ENCODE results near the gene TIAM2.

TIAM2 gene

DNA sequence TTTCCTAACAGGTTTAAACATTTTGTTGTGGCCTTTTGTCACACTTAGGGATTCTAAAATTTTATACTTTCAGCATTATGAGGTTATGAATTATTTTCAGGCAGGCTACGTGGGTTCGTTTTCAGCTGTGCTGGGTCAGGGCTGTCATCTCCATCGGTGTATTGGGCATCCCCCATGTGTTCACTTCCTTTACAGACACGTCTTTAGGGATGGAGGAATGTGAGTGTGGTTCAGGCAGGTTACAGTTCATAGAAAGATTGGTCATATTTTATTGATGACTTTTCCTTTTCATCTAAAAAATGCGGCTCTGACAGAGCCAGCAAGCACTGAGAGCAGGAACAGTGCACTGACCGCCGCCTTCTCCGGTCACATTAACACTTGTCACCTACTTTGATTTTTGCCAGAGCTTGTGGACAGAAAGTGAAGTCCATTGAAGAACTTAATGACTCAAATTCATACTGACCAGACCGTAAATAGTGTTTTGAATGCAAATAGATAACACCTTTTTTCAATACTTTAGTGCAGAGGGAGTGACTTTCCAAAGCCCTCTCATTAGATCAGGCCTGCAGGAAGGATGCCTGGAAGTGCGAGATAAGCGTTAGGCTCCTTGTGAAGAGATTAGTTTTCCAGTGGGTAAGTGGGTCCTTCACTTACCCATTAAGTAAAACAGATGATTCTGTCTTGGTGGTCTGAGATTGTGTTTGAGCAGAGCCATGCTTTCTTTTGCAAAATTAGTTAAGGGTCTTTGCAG, 113.1 kb downstream of the TIAM2 start:
- TF ChIP-seq POLR2AphosphoS5 (IDR thresholded peaks at IDR 0.05; ENCODE audit: low read depth) (no peak), GABPA (IDR thresholded peaks at IDR 0.05; ENCODE audit: low read depth) (no peak)
- TF ChIP-seq, protein P1, sequence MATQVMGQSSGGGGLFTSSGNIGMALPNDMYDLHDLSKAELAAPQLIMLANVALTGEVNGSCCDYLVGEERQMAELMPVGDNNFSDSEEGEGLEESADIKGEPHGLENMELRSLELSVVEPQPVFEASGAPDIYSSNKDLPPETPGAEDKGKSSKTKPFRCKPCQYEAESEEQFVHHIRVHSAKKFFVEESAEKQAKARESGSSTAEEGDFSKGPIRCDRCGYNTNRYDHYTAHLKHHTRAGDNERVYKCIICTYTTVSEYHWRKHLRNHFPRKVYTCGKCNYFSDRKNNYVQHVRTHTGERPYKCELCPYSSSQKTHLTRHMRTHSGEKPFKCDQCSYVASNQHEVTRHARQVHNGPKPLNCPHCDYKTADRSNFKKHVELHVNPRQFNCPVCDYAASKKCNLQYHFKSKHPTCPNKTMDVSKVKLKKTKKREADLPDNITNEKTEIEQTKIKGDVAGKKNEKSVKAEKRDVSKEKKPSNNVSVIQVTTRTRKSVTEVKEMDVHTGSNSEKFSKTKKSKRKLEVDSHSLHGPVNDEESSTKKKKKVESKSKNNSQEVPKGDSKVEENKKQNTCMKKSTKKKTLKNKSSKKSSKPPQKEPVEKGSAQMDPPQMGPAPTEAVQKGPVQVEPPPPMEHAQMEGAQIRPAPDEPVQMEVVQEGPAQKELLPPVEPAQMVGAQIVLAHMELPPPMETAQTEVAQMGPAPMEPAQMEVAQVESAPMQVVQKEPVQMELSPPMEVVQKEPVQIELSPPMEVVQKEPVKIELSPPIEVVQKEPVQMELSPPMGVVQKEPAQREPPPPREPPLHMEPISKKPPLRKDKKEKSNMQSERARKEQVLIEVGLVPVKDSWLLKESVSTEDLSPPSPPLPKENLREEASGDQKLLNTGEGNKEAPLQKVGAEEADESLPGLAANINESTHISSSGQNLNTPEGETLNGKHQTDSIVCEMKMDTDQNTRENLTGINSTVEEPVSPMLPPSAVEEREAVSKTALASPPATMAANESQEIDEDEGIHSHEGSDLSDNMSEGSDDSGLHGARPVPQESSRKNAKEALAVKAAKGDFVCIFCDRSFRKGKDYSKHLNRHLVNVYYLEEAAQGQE (IDR thresholded peaks at IDR 0.05; ENCODE audit: insufficient replicate concordance, low read depth) = no peak
- Histone ChIP-seq H3K27ac (replicated peaks) (no peak overlapping the region), H3K27me3 (ENCODE audit: insufficient read depth, poor library complexity, severe bottlenecking) (no peaks in the 10 kb centered on the region), H3K4me3 (replicated peaks; ENCODE audit: insufficient read depth, low read length) (no peak overlapping the region)
- no peak for DNase-seq (ENCODE audit: low read depth in 1 of 2, low spot score in 1 of 2)

DNA sequence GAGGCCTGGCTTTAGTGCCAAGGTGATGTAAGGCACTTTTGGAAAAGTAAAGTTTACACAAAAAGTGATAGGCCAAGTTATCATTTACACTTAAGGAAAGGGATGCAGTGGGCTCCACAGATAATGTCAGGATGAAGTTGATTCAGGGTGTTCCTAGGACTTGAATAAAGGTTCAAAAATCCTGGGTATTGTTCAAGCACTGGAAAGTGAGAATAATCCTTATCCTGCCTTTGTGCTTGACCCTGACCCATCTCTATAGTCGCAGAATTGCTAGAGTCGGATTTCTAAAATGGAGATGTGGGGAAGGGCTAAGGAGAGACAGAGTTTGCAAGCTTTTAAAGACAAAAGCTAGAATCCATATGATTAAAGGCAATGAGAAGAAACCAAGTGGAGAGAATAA, 115.6 kb downstream of the TIAM2 start:
- Histone ChIP-seq H3K27ac (replicated peaks) (no peak overlapping the region), H3K27me3 (ENCODE audit: insufficient read depth, poor library complexity, severe bottlenecking) (no peaks in the 10 kb centered on the region), H3K4me3 (replicated peaks; ENCODE audit: insufficient read depth, low read length) (no peak overlapping the region)
- DNase-seq (ENCODE audit: low read depth in 1 of 2, low spot score in 1 of 2) = no peak
- TF ChIP-seq GABPA (IDR thresholded peaks at IDR 0.05; ENCODE audit: low read depth) (no peak), POLR2AphosphoS5 (IDR thresholded peaks at IDR 0.05; ENCODE audit: low read depth) (no peak), SPI1 (IDR thresholded peaks at IDR 0.05; ENCODE audit: borderline replicate concordance, low read depth) (no peak)
- TF ChIP-seq, protein P1 (IDR thresholded peaks at IDR 0.05; ENCODE audit: insufficient replicate concordance, low read depth) = no peak
- TF ChIP-seq, protein P2, sequence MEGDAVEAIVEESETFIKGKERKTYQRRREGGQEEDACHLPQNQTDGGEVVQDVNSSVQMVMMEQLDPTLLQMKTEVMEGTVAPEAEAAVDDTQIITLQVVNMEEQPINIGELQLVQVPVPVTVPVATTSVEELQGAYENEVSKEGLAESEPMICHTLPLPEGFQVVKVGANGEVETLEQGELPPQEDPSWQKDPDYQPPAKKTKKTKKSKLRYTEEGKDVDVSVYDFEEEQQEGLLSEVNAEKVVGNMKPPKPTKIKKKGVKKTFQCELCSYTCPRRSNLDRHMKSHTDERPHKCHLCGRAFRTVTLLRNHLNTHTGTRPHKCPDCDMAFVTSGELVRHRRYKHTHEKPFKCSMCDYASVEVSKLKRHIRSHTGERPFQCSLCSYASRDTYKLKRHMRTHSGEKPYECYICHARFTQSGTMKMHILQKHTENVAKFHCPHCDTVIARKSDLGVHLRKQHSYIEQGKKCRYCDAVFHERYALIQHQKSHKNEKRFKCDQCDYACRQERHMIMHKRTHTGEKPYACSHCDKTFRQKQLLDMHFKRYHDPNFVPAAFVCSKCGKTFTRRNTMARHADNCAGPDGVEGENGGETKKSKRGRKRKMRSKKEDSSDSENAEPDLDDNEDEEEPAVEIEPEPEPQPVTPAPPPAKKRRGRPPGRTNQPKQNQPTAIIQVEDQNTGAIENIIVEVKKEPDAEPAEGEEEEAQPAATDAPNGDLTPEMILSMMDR (IDR thresholded peaks at IDR 0.05; ENCODE audit: insufficient read depth, low read length) = no peak

DNA sequence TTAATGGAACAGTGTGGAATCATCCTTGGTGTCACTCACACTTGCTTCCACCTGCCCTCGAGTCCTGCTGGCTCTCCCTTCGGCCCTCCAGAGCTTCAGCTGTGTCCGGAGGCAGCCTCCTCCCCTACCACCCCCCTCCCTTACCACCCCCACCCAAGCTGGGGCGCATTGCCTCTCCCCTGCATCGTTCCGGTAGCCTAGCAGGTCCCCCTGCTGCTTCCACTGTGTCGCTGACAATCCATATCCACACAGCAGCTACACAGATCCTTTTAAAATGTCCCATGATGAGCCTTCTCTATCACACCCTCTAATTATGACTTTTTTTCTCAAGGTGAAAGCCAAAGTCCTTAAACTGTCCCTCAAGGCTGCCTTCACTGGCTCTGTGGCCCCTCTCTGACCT, 117.6 kb downstream of the TIAM2 start:
- no peaks in the 10 kb centered on the region for H3K27me3 ChIP-seq (ENCODE audit: insufficient read depth, poor library complexity, severe bottlenecking)
- H3K4me3 ChIP-seq (replicated peaks; ENCODE audit: insufficient read depth, low read length) = no peak overlapping the region
- DNase-seq (ENCODE audit: low read depth in 1 of 2, low spot score in 1 of 2) = no peak
- H3K27ac ChIP-seq (replicated peaks) = no peak overlapping the region
- TF ChIP-seq, protein P2 (IDR thresholded peaks at IDR 0.05; ENCODE audit: insufficient read depth, low read length) = no peak
- no peak for TF ChIP-seq SPI1 (IDR thresholded peaks at IDR 0.05; ENCODE audit: borderline replicate concordance, low read depth)
- TF ChIP-seq GABPA (IDR thresholded peaks at IDR 0.05; ENCODE audit: low read depth) = no peak
- no peak for TF ChIP-seq POLR2AphosphoS5 (IDR thresholded peaks at IDR 0.05; ENCODE audit: low read depth)
- TF ChIP-seq, protein P1 (IDR thresholded peaks at IDR 0.05; ENCODE audit: insufficient replicate concordance, low read depth) = no peak
